PC-3 (cell line): Measurements from ENCODE around the gene PCDH9. TPM values are rescaled to one million over a fixed set of nuclear protein-coding genes. Genes with fewer than 3 reads are reported as not detected.

ENCODE experiments used
- ATAC-seq: fragments of 200-7000 bp; cut with Tn5 transposase; 2 replicates; pipeline ENCODE4 v1.9.1; 2020; ENCODE audit warnings: mild to moderate bottlenecking, moderate library complexity
- BruUV-seq: library from RNA; stranded (reverse); fragments of 400-500 nt; replicated peaks from 2 replicates; lab custom pipeline; 2021; lab: Mats Ljungman, UMichigan
- CTCF ChIA-PET: fragments of 300-600 bp; sonication (Branson Sonifier 250); formaldehyde crosslinking; loops from one replicate; lab custom pipeline; 2022; ENCODE audit warnings: antibody characterized with exemption; lab: Charles Lee
- POLR2A ChIA-PET: fragments of 300-600 bp; sonication (Branson Sonifier 250); formaldehyde crosslinking; loops from one replicate; lab custom pipeline; 2022; ENCODE audit warnings: antibody characterized with exemption; ENCODE audit not compliant: unreplicated experiment; lab: Charles Lee
- DNase-seq: peaks from one replicate; pipeline ENCODE4 v3.0.0-alpha.2; 2015
- H2AFZ ChIP-seq: fragments of 300-600 bp; sonication (generic); 2 replicates; pipeline ENCODE4 v1.6.0; 2016; ENCODE audit warnings: antibody characterized with exemption, low read length
- H3F3A ChIP-seq: fragments of 300-600 bp; sonication (generic); one replicate; pipeline ENCODE4 v1.6.0; 2017; ENCODE audit warnings: antibody characterized with exemption, low read length, control low read depth, mild to moderate bottlenecking; ENCODE audit not compliant: unreplicated experiment
- H3K27ac ChIP-seq: fragments of 300-600 bp; sonication (generic); 2 replicates; pipeline ENCODE4 v1.5.1; 2016; ENCODE audit warnings: mild to moderate bottlenecking, low read length
- H3K27me3 ChIP-seq: fragments of 300-600 bp; sonication (generic); 2 replicates; pipeline ENCODE4 v1.6.1; 2016; ENCODE audit warnings: low read length, mixed read lengths
- H3K36me3 ChIP-seq: fragments of 300-600 bp; sonication (generic); 2 replicates; pipeline ENCODE4 v1.6.1; 2016; ENCODE audit warnings: low read depth, mixed run types, low read length, mixed read lengths
- H3K4me1 ChIP-seq: fragments of 300-600 bp; sonication (generic); 2 replicates; pipeline ENCODE4 v1.5.1; 2016; ENCODE audit warnings: low read length; ENCODE audit not compliant: insufficient read depth
- H3K4me2 ChIP-seq: fragments of 300-600 bp; sonication (generic); 2 replicates; pipeline ENCODE4 v1.6.0; 2016; ENCODE audit warnings: low read length
- H3K4me3 ChIP-seq: fragments of 300-600 bp; sonication (generic); 2 replicates; pipeline ENCODE4 v1.5.1; 2016; ENCODE audit warnings: mild to moderate bottlenecking, low read length, mixed read lengths
- H3K79me2 ChIP-seq: fragments of 300-600 bp; sonication (generic); 2 replicates; pipeline ENCODE4 v1.6.1; 2017; ENCODE audit warnings: low read length, mixed read lengths
- H3K9ac ChIP-seq: fragments of 300-600 bp; sonication (generic); 2 replicates; pipeline ENCODE4 v1.6.0; 2016; ENCODE audit warnings: mild to moderate bottlenecking, low read length
- H3K9me2 ChIP-seq: fragments of 300-600 bp; sonication (generic); replicated peaks from 2 replicates; pipeline ENCODE4 v1.6.1; 2016; ENCODE audit warnings: mixed run types, low read length, mixed read lengths
- H3K9me3 ChIP-seq: fragments of 300-600 bp; sonication (generic); 2 replicates; pipeline ENCODE4 v1.6.1; 2016; ENCODE audit warnings: low read length, mixed read lengths
- H4K20me1 ChIP-seq: fragments of 300-600 bp; sonication (generic); 2 replicates; pipeline ENCODE4 v1.6.1; 2016; ENCODE audit warnings: low read length, mixed read lengths
- CTCF ChIP-seq: fragments of 300-600 bp; sonication (generic); conservative IDR thresholded peaks from 2 replicates; pipeline ENCODE4 v1.5.1; 2017; ENCODE audit warnings: antibody characterized with exemption, low read depth, mild to moderate bottlenecking, low read length
- EZH2 ChIP-seq: fragments of 300-600 bp; sonication (generic); IDR thresholded peaks from one replicate; pipeline ENCODE4 v1.6.1; 2017; ENCODE audit warnings: antibody characterized with exemption, mild to moderate bottlenecking, low read length; ENCODE audit not compliant: unreplicated experiment
- EZH2phosphoT487 ChIP-seq: fragments of 300-600 bp; sonication (generic); IDR thresholded peaks from 2 replicates; pipeline ENCODE4 v1.6.1; 2018; ENCODE audit warnings: mild to moderate bottlenecking, antibody characterized with exemption, low read length, borderline replicate concordance
- intact Hi-C: fragments of 100-400 bp; cut with micrococcal nuclease; formaldehyde crosslinking; loops from 2 replicates; pipeline ENCODE4 v1.9.0; 2023
- total RNA-seq: library from RNA; depleted of rRNA; stranded (reverse); fragments of >200 nt; gene quantifications from 2 replicates; pipeline ENCODE4 v1.2.3, GENCODE V29; 2014

Gene PCDH9
- total RNA-seq, 1 experiment from 2014 or later: 0.98 TPM

GRCh38 chr13:67204764-67205163 is 25.4 kb downstream of the PCDH9 start:
- no peak for ATAC-seq
- BruUV-seq: no TSS peak
- no peaks in the 10 kb centered on the region for H3K9me3 ChIP-seq
- POLR2A ChIA-PET: no interaction called here
- no peaks in the 10 kb centered on the region for H3F3A ChIP-seq
- no peaks in the 10 kb centered on the region for H3K27me3 ChIP-seq
- H2AFZ ChIP-seq: no peak overlapping the region
- H3K4me1 ChIP-seq: no peaks in the 10 kb centered on the region
- no peaks in the 10 kb centered on the region for H3K79me2 ChIP-seq
- TF ChIP-seq CTCF (no peak), EZH2 (no peak), EZH2phosphoT487 (no peak)
- H3K27ac ChIP-seq: no peak overlapping the region
- H3K9me2 ChIP-seq: no peaks in the 10 kb centered on the region
- H4K20me1 ChIP-seq: no peaks in the 10 kb centered on the region
- no peak for DNase-seq
- H3K9ac ChIP-seq: no peak overlapping the region
- no peaks in the 10 kb centered on the region for H3K36me3 ChIP-seq
- intact Hi-C loops: no loop called here
- CTCF ChIA-PET: no interaction called here
- no peak overlapping the region for H3K4me3 ChIP-seq
- no peak overlapping the region for H3K4me2 ChIP-seq

- Histone ChIP-seq H2AFZ (no peak overlapping the region), H4K20me1 (no peaks in the 10 kb centered on the region), H3K4me1 (no peaks in the 10 kb centered on the region), H3K36me3 (no peaks in the 10 kb centered on the region), H3K9ac (no peak overlapping the region), H3K79me2 (no peaks in the 10 kb centered on the region), H3K9me2 (no peaks in the 10 kb centered on the region), H3K27ac (no peak overlapping the region), H3K4me3 (no peak overlapping the region), H3K4me2 (no peak overlapping the region), H3F3A (no peaks in the 10 kb centered on the region), H3K9me3 (no peaks in the 10 kb centered on the region), H3K27me3 (no peaks in the 10 kb centered on the region)
- ATAC-seq (no peak), DNase-seq (no peak)
- intact Hi-C loops: no loop called here
- no TSS peak for BruUV-seq
- ChIA-PET CTCF (no interaction called here), POLR2A (no interaction called here)
- no peak for TF ChIP-seq CTCF
- TF ChIP-seq EZH2phosphoT487: no peak
- TF ChIP-seq EZH2: no peak
Measured at GRCh38 chr13:67200605-67201004, 29.5 kb downstream of the PCDH9 start.

GRCh38 chr13:67200183-67200582 is 30.0 kb downstream of the PCDH9 start:
- DNase-seq: no peak
- Histone ChIP-seq H3K9me3 (no peaks in the 10 kb centered on the region), H3F3A (no peaks in the 10 kb centered on the region), H3K36me3 (no peaks in the 10 kb centered on the region), H3K4me2 (no peak overlapping the region), H3K27me3 (no peaks in the 10 kb centered on the region), H3K4me3 (no peak overlapping the region), H3K27ac (no peak overlapping the region), H3K9ac (no peak overlapping the region), H2AFZ (no peak overlapping the region), H3K79me2 (no peaks in the 10 kb centered on the region), H4K20me1 (no peaks in the 10 kb centered on the region), H3K4me1 (no peaks in the 10 kb centered on the region), H3K9me2 (no peaks in the 10 kb centered on the region)
- ATAC-seq: no peak
- ChIA-PET CTCF (no interaction called here), POLR2A (no interaction called here)
- intact Hi-C loops: no loop called here
- no TSS peak for BruUV-seq
- TF ChIP-seq CTCF: no peak
- TF ChIP-seq EZH2phosphoT487: no peak
- no peak for TF ChIP-seq EZH2
